Panc1 (cell line): ENCODE results near the gene STAT3. TPM values are rescaled to one million over a fixed set of nuclear protein-coding genes. Genes with fewer than 3 reads are reported as not detected.
"Not testable (repeated sequence)": the region's sequence is repeated elsewhere in the genome, so short reads cannot be mapped to it uniquely, and the experiment has no call there.

ENCODE experiments used
- ATAC-seq: fragments of 200-7000 bp; cut with Tn5 transposase; 2 replicates; pipeline ENCODE4 v1.9.1; 2020; ENCODE audit warnings: mild to moderate bottlenecking, moderate library complexity
- BruUV-seq: library from RNA; stranded (reverse); fragments of 400-500 nt; replicated peaks from 2 replicates; lab custom pipeline; 2021; lab: Mats Ljungman, UMichigan
- CTCF ChIA-PET: fragments of 300-600 bp; sonication (Branson Sonifier 250); formaldehyde crosslinking; loops from one replicate; lab custom pipeline; 2022; ENCODE audit warnings: antibody characterized with exemption; lab: Charles Lee
- POLR2A ChIA-PET: fragments of 300-600 bp; sonication (Branson Sonifier 250); formaldehyde crosslinking; loops from one replicate; lab custom pipeline; 2022; ENCODE audit warnings: antibody characterized with exemption; lab: Charles Lee
- DNase-seq: peaks from one replicate; pipeline ENCODE4 v3.0.0-alpha.2; 2010; ENCODE audit warnings: low read depth, low spot score
- H3K27ac ChIP-seq: 2 replicates; pipeline ENCODE4 v1.5.1; 2011; ENCODE audit warnings: mild to moderate bottlenecking, low read length, inconsistent platforms
- H3K27me3 ChIP-seq: fragments of 200-500 bp; sonication (Bioruptor generic); 2 replicates; pipeline ENCODE4 v1.6.0; 2014; ENCODE audit warnings: low read length, inconsistent platforms; ENCODE audit not compliant: control insufficient read depth, insufficient read depth
- H3K36me3 ChIP-seq: fragments of 200-500 bp; sonication (Bioruptor generic); 2 replicates; pipeline ENCODE4 v1.5.1; 2014; ENCODE audit warnings: inconsistent platforms, mild to moderate bottlenecking, low read length, moderate library complexity; ENCODE audit not compliant: control insufficient read depth, insufficient read depth
- H3K4me1 ChIP-seq: 2 replicates; pipeline ENCODE4 v1.5.1; 2011; ENCODE audit warnings: inconsistent platforms, mild to moderate bottlenecking, low read length, moderate library complexity; ENCODE audit not compliant: control insufficient read depth, insufficient read depth
- H3K4me3 ChIP-seq, 2 experiments: 2 replicates each; pipeline ENCODE4 v1.5.1; 2011 to 2012; ENCODE audit warnings: low read depth in 2 of 2, low read length in 2 of 2, mild to moderate bottlenecking in 2 of 2, inconsistent platforms in 1 of 2, moderate library complexity in 1 of 2
- H3K9me3 ChIP-seq: fragments of 200-500 bp; sonication (Bioruptor generic); 2 replicates; pipeline ENCODE4 v1.5.1; 2014; ENCODE audit warnings: low read depth, mild to moderate bottlenecking, inconsistent platforms, low read length, moderate library complexity; ENCODE audit not compliant: control insufficient read depth, insufficient read depth
- POLR2AphosphoS5 ChIP-seq: IDR thresholded peaks from 2 replicates; pipeline ENCODE4 v1.6.1; 2012; ENCODE audit warnings: mild to moderate bottlenecking, low read depth, low read length, moderate library complexity
- SIN3A ChIP-seq: IDR thresholded peaks from 2 replicates; pipeline ENCODE4 v1.6.1; 2012; ENCODE audit warnings: low read depth, mild to moderate bottlenecking, low read length, moderate library complexity, borderline replicate concordance; ENCODE audit not compliant: insufficient read depth
- TCF7L2 ChIP-seq: IDR thresholded peaks from 2 replicates; pipeline ENCODE4 v1.6.1; 2011; ENCODE audit warnings: mild to moderate bottlenecking, low read depth, low read length, inconsistent platforms
- in situ Hi-C: cut with HindIII; loops from 2 replicates; pipeline ENCODE4 v1.10.0; 2016; ENCODE audit warnings: low sequenced_read_pairs, low pct_unique_long_range_greater_than_20kb
- intact Hi-C: fragments of 100-400 bp; cut with micrococcal nuclease; formaldehyde crosslinking; loops from one replicate; pipeline ENCODE4 v1.10.0; 2022; ENCODE audit not compliant: unreplicated experiment
- total RNA-seq: library from RNA; stranded (reverse); gene quantifications from one replicate; pipeline ENCODE4 v1.2.1, GENCODE V29; 2021; ENCODE audit not compliant: unreplicated experiment
- TF ChIP-seq, protein P1 (sequence below): fragments of 450-650 bp; IDR thresholded peaks from 2 replicates; pipeline ENCODE4 v1.5.1; 2017; ENCODE audit warnings: mild to moderate bottlenecking
- TF ChIP-seq, protein P2 (sequence below), 2 experiments: IDR thresholded peaks; 2 replicates each; pipeline ENCODE4 v1.6.1; 2011 to 2012; ENCODE audit warnings: low read depth in 2 of 2, control low read depth in 1 of 2, low read length in 1 of 2, mild to moderate bottlenecking in 1 of 2, moderate library complexity in 1 of 2; ENCODE audit not compliant: insufficient read depth in 1 of 2

The STAT3 gene
- total RNA-seq, 1 experiment from 2014 or later: 287 TPM

DNA sequence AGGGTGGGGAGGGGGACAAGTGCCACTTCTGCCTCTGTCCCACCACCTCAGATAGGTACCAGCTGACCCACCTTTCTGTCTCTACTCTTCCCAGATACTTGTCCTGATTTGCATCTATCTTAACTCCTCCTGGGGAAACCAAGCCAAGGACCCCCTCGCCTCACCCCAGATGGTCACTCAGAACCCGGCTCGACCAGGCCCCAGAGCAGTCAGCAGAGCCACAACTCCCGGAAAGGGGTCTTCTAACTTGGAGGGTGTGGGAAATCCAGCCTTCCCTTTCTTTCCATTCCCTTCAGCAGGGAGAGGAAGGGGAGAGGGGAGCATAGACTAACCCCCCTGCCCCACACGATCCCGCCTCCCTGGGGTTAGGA is 32.9 kb upstream of the STAT3 start:
- TF ChIP-seq, protein P1, sequence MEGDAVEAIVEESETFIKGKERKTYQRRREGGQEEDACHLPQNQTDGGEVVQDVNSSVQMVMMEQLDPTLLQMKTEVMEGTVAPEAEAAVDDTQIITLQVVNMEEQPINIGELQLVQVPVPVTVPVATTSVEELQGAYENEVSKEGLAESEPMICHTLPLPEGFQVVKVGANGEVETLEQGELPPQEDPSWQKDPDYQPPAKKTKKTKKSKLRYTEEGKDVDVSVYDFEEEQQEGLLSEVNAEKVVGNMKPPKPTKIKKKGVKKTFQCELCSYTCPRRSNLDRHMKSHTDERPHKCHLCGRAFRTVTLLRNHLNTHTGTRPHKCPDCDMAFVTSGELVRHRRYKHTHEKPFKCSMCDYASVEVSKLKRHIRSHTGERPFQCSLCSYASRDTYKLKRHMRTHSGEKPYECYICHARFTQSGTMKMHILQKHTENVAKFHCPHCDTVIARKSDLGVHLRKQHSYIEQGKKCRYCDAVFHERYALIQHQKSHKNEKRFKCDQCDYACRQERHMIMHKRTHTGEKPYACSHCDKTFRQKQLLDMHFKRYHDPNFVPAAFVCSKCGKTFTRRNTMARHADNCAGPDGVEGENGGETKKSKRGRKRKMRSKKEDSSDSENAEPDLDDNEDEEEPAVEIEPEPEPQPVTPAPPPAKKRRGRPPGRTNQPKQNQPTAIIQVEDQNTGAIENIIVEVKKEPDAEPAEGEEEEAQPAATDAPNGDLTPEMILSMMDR: no peak
- TF ChIP-seq POLR2AphosphoS5 (no peak), SIN3A (no peak)
- DNase-seq (no peak), ATAC-seq (no peak)
- POLR2A ChIA-PET: no interaction called here
- peak overlapping the region; percentile 62 to 88 for H3K4me3 ChIP-seq
- CTCF ChIA-PET: no interaction called here
- intact Hi-C loops (loop anchor here (10.0 kb wide), 1 partner anchor 104 kb away; no protein-coding TSS in a partner anchor), in situ Hi-C loops (no loop called here)
- H3K27me3 ChIP-seq: no peaks in the 10 kb centered on the region
- no peaks in the 10 kb centered on the region; the same call in 1 of the 2 replicates for H3K36me3 ChIP-seq
- no peaks in the 10 kb centered on the region for H3K9me3 ChIP-seq
- no TSS peak for BruUV-seq
- H3K4me1 ChIP-seq: peaks cover 30% of the 10 kb centered on the region
- H3K27ac ChIP-seq: peak overlapping the region; percentile 82

DNA sequence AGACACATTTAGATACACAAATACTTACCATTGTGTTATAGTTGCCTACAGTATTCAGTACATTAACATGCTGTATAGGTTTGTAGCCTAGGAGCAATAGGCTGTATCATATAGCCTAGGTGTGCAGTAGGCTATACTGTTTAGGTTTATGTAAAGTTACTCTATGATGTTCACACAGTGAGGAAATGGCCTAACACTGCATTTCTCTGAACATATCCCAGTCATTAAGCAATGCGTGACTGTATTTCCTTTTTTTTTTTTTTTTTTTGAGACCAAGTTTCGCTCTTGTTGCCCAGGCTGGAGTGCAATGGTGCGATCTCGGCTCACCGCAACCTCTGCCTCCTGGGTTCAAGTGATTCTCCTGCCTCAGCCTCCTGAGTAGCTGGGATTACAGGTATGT is 29.7 kb upstream of the STAT3 start:
- DNase-seq, H3K27ac ChIP-seq, H3K9me3 ChIP-seq, H3K4me3 ChIP-seq, ATAC-seq, H3K27me3 ChIP-seq, in situ Hi-C loops, BruUV-seq, POLR2A ChIA-PET, H3K36me3 ChIP-seq, intact Hi-C loops, CTCF ChIA-PET: not testable (repeated sequence)
- peaks cover 28% of the 10 kb centered on the region for H3K4me1 ChIP-seq

DNA sequence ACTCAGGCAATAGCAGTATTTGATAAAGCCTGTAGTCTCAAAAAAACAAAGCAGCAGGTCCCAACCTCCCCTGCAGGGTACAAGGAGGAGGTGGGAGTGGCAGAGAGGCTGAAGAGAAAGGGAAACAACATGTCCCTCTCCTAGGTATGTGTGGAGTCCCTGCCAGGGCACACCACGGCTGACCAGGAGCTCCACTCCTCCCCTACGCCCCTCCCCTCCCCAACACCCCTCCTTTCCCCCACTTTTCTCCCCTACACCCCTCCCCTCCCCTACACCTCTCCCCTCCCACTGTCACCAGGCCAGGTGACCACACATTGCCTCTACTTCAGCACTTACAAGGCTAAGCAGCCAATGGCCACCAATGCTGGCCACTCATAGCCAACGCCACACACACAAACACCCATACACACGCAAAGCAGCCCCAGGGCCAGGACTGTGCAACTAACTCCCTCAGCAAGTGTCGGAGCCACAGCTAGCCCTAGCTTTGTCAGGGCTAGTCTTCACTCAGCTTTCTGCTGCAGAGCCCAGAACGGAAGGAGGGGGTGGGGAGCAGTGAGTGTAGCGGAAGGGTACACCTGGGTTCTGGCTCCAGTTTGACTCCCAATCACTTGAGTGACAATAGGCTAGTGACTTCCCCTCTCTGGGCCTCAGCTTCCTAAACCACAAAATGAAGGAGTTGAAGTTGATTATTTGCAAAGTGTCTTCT is 26.6 kb upstream of the STAT3 start:
- Histone ChIP-seq H3K27ac (no peak overlapping the region), H3K27me3 (no peaks in the 10 kb centered on the region), H3K4me1 (peaks cover 36% of the 10 kb centered on the region), H3K36me3 (no peaks in the 10 kb centered on the region), H3K4me3 (no peak overlapping the region), H3K9me3 (no peaks in the 10 kb centered on the region)
- ChIA-PET POLR2A (no interaction called here), CTCF (interaction anchor here (0.6 kb wide), 1 partner anchor 161 kb away, joined by 4 read pairs; no protein-coding TSS in a partner anchor)
- DNase-seq: no peak
- no peak for TF ChIP-seq TCF7L2
- TF ChIP-seq, protein P1: no peak
- TF ChIP-seq SIN3A: no peak
- no peak for TF ChIP-seq POLR2AphosphoS5
- TF ChIP-seq, protein P2, sequence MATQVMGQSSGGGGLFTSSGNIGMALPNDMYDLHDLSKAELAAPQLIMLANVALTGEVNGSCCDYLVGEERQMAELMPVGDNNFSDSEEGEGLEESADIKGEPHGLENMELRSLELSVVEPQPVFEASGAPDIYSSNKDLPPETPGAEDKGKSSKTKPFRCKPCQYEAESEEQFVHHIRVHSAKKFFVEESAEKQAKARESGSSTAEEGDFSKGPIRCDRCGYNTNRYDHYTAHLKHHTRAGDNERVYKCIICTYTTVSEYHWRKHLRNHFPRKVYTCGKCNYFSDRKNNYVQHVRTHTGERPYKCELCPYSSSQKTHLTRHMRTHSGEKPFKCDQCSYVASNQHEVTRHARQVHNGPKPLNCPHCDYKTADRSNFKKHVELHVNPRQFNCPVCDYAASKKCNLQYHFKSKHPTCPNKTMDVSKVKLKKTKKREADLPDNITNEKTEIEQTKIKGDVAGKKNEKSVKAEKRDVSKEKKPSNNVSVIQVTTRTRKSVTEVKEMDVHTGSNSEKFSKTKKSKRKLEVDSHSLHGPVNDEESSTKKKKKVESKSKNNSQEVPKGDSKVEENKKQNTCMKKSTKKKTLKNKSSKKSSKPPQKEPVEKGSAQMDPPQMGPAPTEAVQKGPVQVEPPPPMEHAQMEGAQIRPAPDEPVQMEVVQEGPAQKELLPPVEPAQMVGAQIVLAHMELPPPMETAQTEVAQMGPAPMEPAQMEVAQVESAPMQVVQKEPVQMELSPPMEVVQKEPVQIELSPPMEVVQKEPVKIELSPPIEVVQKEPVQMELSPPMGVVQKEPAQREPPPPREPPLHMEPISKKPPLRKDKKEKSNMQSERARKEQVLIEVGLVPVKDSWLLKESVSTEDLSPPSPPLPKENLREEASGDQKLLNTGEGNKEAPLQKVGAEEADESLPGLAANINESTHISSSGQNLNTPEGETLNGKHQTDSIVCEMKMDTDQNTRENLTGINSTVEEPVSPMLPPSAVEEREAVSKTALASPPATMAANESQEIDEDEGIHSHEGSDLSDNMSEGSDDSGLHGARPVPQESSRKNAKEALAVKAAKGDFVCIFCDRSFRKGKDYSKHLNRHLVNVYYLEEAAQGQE (IDR thresholded peaks at IDR 0.05; ENCODE audit: insufficient read depth in 1 of 2, low read depth in 2 of 2, low read length in 1 of 2): no peak
- no peak for ATAC-seq
- in situ Hi-C loops (no loop called here), intact Hi-C loops (no loop called here)
- BruUV-seq: no TSS peak
